BLaER1 treated with 17β-estradiol and CSF1 and Interleukin-3, amounts not matched to agents 10 nM and 100 nM (cell line): Measurements from ENCODE around the gene ANKRD22.

Source experiments
- H3K27ac ChIP-seq, 11 experiments: shearing (Covaris generic); formaldehyde crosslinking; 2 replicates each; pipeline ENCODE4 v1.8.1; 2022
- H3K27me3 ChIP-seq, 11 experiments: shearing (Covaris generic); formaldehyde crosslinking; 2 replicates each; pipeline ENCODE4 v1.8.1; 2022
- H3K36me3 ChIP-seq, 11 experiments: shearing (Covaris generic); formaldehyde crosslinking; 2 replicates each; pipeline ENCODE4 v1.8.1; 2022
- H3K4me1 ChIP-seq, 10 experiments: shearing (Covaris generic); formaldehyde crosslinking; 2 replicates each; pipeline ENCODE4 v1.8.1; 2022
- H3K4me2 ChIP-seq, 11 experiments: shearing (Covaris generic); formaldehyde crosslinking; 2 replicates each; pipeline ENCODE4 v1.8.1; 2022
- H3K4me3 ChIP-seq, 10 experiments: shearing (Covaris generic); formaldehyde crosslinking; 2 replicates each; pipeline ENCODE4 v1.8.1; 2022
- H3K9ac ChIP-seq, 11 experiments: shearing (Covaris generic); formaldehyde crosslinking; 2 replicates each; pipeline ENCODE4 v1.8.1; 2022
- H3K9me3 ChIP-seq, 11 experiments: shearing (Covaris generic); formaldehyde crosslinking; replicated peaks in 1 of 11; 2 replicates each; pipeline ENCODE4 v1.8.1; 2022
- H4K20me1 ChIP-seq, 11 experiments: shearing (Covaris generic); formaldehyde crosslinking; 2 replicates each; pipeline ENCODE4 v1.8.1; 2022
- Cebpa-rat ChIP-seq, 11 experiments: shearing (Covaris generic); IDR thresholded peaks; 2 replicates each; pipeline ENCODE4 v1.8.1; 2022

The ANKRD22 gene

DNA sequence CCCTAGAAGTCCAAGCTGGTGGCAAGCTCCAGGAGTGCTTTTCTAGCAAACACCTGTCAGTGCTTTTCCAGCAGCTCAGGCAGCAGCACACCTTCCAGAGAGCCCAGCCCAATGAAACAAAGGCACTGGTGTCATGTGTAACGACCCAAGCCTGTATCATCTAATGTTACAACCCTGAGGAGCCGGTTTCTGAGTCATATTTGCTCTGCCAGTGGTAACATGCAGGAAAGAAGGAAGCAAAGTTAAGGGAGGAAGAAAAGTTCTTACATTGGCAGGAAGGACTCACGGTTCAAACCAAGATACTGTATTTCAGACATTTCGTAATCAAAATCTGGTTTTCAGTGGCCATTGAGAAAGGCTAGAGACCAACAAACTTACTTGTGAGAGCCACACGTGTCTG is at the start of gene ANKRD22:
Gene ANKRD22, minus strand, starts transcription at position 139 of the 400 bp plus-strand sequence. CDS start 237 bp downstream, outside the sequence.
- H3K4me3 ChIP-seq = peak within 1 kb of the TSS in 4 of 10 experiments; percentile 40 to 59 (median 44); a peak in 9 of 20 replicates
- H4K20me1 ChIP-seq = no peaks in the 10 kb centered on the region
- H3K36me3 ChIP-seq = no peaks in the 10 kb centered on the region
- peaks cover 0 to 23% (median 0%) of the 10 kb centered on the region in 11 experiments; a peak in 7 of 22 replicates for H3K9me3 ChIP-seq
- peak within 1 kb of the TSS; percentile 3 to 82 (median 48); a peak in 17 of 22 replicates for H3K27ac ChIP-seq
- H3K27me3 ChIP-seq = no peaks in the 10 kb centered on the region
- H3K4me1 ChIP-seq = peaks cover 0 to 78% (median 17%) of the 10 kb centered on the region in 10 experiments; a peak in 11 of 20 replicates
- H3K4me2 ChIP-seq = peak within 1 kb of the TSS in 7 of 11 experiments; percentile 8 to 84 (median 61); a peak in 14 of 22 replicates
- peak in 5 of 11 experiments; percentile 28 to 66 (median 45); a peak in 7 of 22 replicates for TF ChIP-seq Cebpa-rat (IDR thresholded peaks at IDR 0.05)
- H3K9ac ChIP-seq = peak within 1 kb of the TSS in 2 of 11 experiments; percentile 49 to 60; a peak in 5 of 22 replicates

DNA sequence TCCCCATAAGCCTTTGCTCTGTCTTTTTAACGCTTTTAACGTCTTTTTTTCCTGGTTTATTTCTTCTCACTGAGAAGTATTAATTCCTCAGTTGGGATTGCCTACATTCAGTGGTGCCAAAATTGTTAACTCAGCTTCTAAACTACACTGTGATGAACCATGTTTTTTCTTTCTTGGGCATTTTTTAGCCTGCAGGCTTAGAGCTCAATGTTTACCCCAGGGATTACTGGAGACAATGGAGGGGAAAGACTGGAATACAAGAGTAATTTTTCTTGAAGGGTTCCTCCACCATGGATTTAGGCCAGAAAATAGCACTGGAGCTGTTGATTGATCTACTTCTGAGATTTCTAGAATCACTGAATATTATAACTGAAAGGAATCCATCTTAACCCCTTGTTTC is 48.2 kb upstream of the ANKRD22 start:
- peaks cover 7 to 62% (median 24%) of the 10 kb centered on the region in 10 experiments; a peak in 18 of 20 replicates for H3K4me1 ChIP-seq
- H3K27ac ChIP-seq = peak overlapping the region in 1 of 11 experiments; percentile 14; a peak in 2 of 22 replicates
- no peaks in the 10 kb centered on the region for H4K20me1 ChIP-seq
- H3K9ac ChIP-seq = no peak overlapping the region
- peak overlapping the region in 4 of 11 experiments; percentile 78 to 88 (median 84); a peak in 6 of 22 replicates for H3K4me2 ChIP-seq
- no peak for TF ChIP-seq Cebpa-rat (IDR thresholded peaks at IDR 0.05)
- no peaks in the 10 kb centered on the region for H3K27me3 ChIP-seq
- H3K36me3 ChIP-seq = peaks cover 0 to 25% (median 7%) of the 10 kb centered on the region in 11 experiments; a peak in 8 of 22 replicates
- no peaks in the 10 kb centered on the region for H3K9me3 ChIP-seq
- no peak overlapping the region for H3K4me3 ChIP-seq

DNA sequence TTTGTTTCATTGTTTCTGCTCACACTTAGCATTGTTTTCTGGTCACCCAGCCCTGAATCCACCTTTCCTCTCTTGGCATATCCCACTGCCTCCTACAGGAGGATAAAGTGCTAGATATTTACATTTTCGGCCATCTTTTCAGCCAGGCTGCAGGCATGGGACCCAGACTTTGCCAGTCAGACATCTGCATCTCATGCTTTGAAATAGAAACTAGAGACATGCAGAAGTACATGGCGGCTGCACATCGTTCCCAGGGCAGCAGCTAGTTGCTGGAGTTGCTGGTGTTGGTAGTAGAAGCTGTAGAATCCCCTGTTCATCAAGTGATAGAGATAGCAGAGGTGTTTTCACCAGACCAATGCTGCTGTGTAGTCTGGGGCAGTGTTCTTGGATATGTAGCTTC is 47.1 kb upstream of the ANKRD22 start:
- no peak for TF ChIP-seq Cebpa-rat (IDR thresholded peaks at IDR 0.05)
- H3K27ac ChIP-seq = no peak overlapping the region
- H3K4me2 ChIP-seq = 0 out of 22 replicates have a peak overlapping the region, but pooled peaks of 2 of the 11 experiments have one; percentile 9 to 11
- no peaks in the 10 kb centered on the region for H3K27me3 ChIP-seq
- no peaks in the 10 kb centered on the region for H4K20me1 ChIP-seq
- H3K4me3 ChIP-seq = no peak overlapping the region
- peaks cover 0 to 14% (median 2%) of the 10 kb centered on the region in 11 experiments; a peak in 5 of 22 replicates for H3K36me3 ChIP-seq
- peaks cover 7 to 56% (median 24%) of the 10 kb centered on the region in 10 experiments; a peak in 18 of 20 replicates for H3K4me1 ChIP-seq
- no peaks in the 10 kb centered on the region for H3K9me3 ChIP-seq
- H3K9ac ChIP-seq = no peak overlapping the region

DNA sequence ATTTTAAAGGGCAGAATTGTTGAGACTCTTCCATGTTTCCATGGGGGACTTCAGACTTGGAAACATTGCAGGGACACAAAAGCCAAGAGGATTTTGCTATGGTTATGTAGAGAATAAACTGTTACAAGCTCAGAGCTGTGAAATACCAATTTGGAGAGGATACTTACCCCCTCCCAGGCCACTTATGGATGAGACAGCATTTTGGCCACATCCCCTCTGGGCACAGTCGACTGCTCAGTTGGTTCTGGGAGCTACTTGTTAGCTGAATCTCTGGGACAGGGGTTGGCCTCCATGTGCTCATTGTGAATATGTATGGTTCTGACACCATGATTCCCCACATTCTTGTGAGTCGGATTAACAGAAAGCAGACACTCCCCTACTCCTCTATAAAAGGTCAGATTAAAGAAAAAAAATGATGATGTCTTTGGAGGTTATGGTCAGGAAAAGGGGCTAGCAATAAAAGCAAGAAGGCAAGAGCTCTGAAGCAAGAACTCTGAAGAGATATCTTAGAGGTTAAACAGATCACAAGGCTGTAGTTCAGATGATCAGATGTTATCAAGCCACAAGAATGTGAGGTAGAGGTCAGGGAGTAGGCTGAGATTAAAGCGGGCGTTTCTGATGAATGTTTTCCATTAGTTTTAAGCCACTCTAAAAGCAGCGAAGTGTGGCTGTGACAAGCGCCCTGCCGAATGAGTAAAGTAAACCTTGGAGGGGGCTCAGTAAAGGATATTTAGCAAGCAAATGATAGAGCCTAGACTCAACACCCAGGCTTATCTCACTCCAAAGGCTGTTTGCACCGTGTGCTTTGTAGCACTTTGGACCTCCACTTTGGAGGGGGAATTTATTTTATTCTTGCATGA is 45.6 kb upstream of the ANKRD22 start:
- no peak overlapping the region for H3K9ac ChIP-seq
- no peaks in the 10 kb centered on the region for H3K9me3 ChIP-seq
- H3K4me1 ChIP-seq = peaks cover 7 to 41% (median 18%) of the 10 kb centered on the region in 10 experiments; a peak in 18 of 20 replicates
- no peak for TF ChIP-seq Cebpa-rat (IDR thresholded peaks at IDR 0.05)
- no peak overlapping the region for H3K27ac ChIP-seq
- no peak overlapping the region for H3K4me3 ChIP-seq
- peak overlapping the region in 2 of 11 experiments; percentile 2 to 29; a peak in 1 of 22 replicates for H3K4me2 ChIP-seq
- H3K36me3 ChIP-seq = peaks cover 0 to 3% (median 0%) of the 10 kb centered on the region in 11 experiments; a peak in 1 of 22 replicates
- no peaks in the 10 kb centered on the region for H3K27me3 ChIP-seq
- H4K20me1 ChIP-seq = no peaks in the 10 kb centered on the region

DNA sequence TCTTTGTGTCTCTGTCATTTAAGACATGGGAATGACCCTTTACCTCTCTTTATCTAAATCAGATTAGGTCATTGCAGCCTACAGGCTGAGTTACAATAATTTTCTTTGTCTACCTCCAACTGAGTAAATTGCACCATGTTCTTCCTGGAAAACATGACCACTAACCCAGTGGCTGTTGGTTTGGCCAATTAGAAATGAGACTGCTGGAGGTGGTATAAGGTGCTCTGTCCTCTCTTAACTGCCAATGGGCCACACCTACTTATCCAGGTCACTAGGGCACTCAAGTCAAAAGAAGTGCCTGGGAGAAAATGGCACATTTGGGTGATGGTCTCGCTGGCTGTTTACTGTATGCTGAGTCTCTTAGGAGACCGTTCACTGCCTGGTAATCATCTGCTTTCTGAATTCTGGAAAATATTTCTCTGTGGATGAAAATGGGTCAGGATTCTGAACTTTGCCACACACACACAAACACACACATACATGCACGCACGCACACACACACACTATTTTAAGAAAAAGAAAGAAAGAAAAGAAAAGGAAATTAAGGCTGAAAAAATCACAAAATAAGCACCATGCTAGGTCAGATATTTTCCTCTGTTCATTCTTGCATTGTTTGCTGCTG is 44.8 kb upstream of the ANKRD22 start:
- no peaks in the 10 kb centered on the region for H3K27me3 ChIP-seq
- H3K9me3 ChIP-seq = no peaks in the 10 kb centered on the region
- H3K4me2 ChIP-seq = peak overlapping the region in 2 of 11 experiments; percentile 2 to 29; a peak in 1 of 22 replicates
- no peak overlapping the region for H3K4me3 ChIP-seq
- H3K27ac ChIP-seq = no peak overlapping the region
- H3K4me1 ChIP-seq = peaks cover 7 to 36% (median 12%) of the 10 kb centered on the region in 10 experiments; a peak in 18 of 20 replicates
- no peak for TF ChIP-seq Cebpa-rat (IDR thresholded peaks at IDR 0.05)
- no peak overlapping the region for H3K9ac ChIP-seq
- no peaks in the 10 kb centered on the region for H4K20me1 ChIP-seq
- H3K36me3 ChIP-seq = no peaks in the 10 kb centered on the region

DNA sequence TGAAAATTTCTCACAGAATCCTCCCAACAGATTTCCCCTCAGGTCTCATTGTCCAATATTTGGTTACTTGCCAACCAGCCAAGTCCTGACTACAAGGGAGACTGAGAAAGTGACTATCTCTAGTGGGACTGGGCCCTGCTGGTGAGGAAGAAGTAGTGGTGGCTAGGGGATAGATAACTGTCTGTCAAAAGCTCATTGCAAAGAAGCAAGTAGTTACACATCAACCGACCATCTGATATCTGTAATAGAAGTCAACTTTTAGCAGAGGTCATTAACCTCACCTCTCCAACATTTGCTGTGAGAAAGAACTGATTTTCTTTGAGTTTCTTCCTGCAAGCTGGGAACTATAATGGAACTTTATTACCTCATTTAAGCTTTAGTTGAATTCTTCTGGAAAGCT is 43.6 kb upstream of the ANKRD22 start:
- H3K27me3 ChIP-seq = no peaks in the 10 kb centered on the region
- no peaks in the 10 kb centered on the region for H3K36me3 ChIP-seq
- no peak overlapping the region for H3K4me3 ChIP-seq
- H3K27ac ChIP-seq = no peak overlapping the region
- H3K4me2 ChIP-seq = no peak overlapping the region
- H3K9me3 ChIP-seq = no peaks in the 10 kb centered on the region
- no peaks in the 10 kb centered on the region for H4K20me1 ChIP-seq
- no peak overlapping the region for H3K9ac ChIP-seq
- TF ChIP-seq Cebpa-rat (IDR thresholded peaks at IDR 0.05) = no peak
- H3K4me1 ChIP-seq = peaks cover 0 to 30% (median under 1%) of the 10 kb centered on the region in 10 experiments; a peak in 10 of 20 replicates

DNA sequence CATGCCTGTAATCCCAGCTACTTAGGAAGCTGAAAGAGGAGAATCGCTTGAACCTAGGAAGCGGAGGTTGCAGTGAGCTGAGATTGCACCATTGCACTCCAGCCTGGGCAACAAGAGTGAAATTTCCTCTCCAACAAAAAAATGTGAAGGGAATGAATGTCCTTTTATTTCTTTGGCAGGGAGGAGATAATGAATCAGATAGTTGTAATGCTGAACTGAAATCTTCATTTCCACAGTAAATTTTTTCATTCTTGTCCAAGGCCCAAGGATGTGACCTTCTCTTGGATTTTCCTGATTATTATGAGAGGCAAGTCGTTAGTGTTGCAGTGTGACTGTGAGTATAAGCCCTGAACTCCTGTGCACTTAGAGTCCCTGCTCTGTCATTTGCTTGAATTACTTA is 42.0 kb upstream of the ANKRD22 start:
- no peak overlapping the region for H3K9ac ChIP-seq
- no peaks in the 10 kb centered on the region for H3K27me3 ChIP-seq
- H3K4me1 ChIP-seq = peaks cover 0 to 22% (median 0%) of the 10 kb centered on the region in 10 experiments; a peak in 5 of 20 replicates
- H3K27ac ChIP-seq = no peak overlapping the region
- no peaks in the 10 kb centered on the region for H3K36me3 ChIP-seq
- no peak overlapping the region for H3K4me2 ChIP-seq
- H4K20me1 ChIP-seq = no peaks in the 10 kb centered on the region
- H3K9me3 ChIP-seq = no peaks in the 10 kb centered on the region
- no peak for TF ChIP-seq Cebpa-rat (IDR thresholded peaks at IDR 0.05)
- H3K4me3 ChIP-seq = no peak overlapping the region

DNA sequence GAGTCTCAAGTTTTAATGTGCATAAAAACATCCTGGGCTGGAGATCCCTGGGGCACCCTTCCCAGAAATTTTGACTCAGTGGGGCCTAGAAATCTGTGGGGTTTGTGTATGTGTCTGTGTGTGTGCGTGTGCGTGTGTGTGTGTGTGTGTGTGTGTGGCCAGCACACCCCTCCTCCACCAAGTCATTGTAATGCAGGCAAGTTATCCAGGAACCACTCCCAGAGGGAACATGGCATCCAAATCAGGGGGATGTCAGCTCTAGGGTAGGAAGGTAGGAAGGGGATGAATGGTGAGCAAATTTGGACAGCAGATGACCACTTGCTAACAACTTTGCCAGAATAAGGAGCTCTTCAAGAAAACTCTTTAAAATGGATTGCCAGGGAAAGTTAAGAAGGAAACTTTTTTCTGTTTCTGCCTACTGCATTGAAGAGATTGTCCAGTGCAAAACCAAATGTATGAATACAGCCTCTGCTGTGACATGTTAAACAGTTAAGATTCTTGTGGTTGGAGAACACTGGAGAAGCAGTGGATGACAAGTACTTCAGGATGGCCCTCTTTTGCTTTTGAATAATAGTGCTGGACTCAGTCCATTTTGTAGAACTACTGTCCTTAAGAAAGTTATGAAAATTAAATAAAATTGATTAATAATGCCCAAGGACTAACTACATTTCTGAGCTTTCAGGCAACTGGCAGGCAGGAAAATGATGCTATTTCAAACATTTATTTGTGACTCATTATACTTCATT is 40.8 kb upstream of the ANKRD22 start:
- Histone ChIP-seq H3K27ac (no peak overlapping the region), H3K36me3 (no peaks in the 10 kb centered on the region), H3K4me3 (no peak overlapping the region), H3K4me2 (no peak overlapping the region), H3K9ac (no peak overlapping the region), H3K4me1 (peaks cover 0 to 22% (median 0%) of the 10 kb centered on the region in 10 experiments; a peak in 5 of 20 replicates), H3K9me3 (no peaks in the 10 kb centered on the region), H4K20me1 (no peaks in the 10 kb centered on the region), H3K27me3 (no peaks in the 10 kb centered on the region)
- TF ChIP-seq Cebpa-rat (IDR thresholded peaks at IDR 0.05) = no peak
